CD4-positive, alpha-beta T cell treated with Interferon gamma for 1 hour (primary cell): ENCODE results near the gene ERC1.
A peak's percentile ranks its signal among the peaks of the same experiment; 100 is the strongest.
"Not testable (repeated sequence)": the region's sequence is repeated elsewhere in the genome, so short reads cannot be mapped to it uniquely, and the experiment has no call there.

Experiments used
- DNase-seq: peaks from one replicate; pipeline ENCODE4 v3.0.0-alpha.2; 2020

The ERC1 gene

DNA sequence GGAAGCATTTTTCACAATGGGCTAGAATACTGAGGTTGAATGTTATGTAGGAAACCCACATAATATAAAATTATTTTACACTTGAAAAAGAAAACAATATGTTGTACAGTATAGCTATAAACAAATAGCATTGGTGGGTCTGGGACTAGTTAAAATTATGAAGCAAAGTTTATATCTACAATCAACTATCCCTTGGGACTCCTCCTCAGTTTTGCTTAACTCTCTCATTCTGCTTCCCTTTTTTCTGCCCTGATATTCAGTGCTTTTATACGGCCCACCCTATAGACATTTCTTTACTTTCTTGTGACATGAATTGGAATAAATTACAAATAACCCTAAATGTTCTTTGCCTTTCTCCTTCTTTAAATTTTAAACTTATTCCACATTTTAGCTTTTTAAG is 302.9 kb downstream of the ERC1 start:
- DNase-seq, result no peak

DNA sequence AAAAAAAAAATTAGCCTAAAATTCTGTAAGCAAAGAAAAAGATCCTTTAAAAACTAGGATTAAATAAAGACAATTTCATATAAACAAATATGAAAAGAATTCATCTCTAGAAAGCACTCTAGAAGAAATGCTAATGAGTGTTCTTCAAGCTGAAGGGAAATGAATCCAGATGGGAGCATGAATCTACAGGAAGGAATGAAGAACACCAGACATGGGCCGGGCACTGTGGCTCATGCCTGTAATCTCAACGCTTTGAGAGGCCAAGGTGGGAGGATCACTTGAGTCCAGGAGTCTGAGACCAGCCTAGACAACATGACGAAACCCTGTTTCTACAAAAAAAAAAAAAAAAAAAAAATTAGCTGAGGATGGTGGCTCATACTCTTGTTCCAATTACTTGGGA is 306.2 kb downstream of the ERC1 start:
- no peak for DNase-seq

DNA sequence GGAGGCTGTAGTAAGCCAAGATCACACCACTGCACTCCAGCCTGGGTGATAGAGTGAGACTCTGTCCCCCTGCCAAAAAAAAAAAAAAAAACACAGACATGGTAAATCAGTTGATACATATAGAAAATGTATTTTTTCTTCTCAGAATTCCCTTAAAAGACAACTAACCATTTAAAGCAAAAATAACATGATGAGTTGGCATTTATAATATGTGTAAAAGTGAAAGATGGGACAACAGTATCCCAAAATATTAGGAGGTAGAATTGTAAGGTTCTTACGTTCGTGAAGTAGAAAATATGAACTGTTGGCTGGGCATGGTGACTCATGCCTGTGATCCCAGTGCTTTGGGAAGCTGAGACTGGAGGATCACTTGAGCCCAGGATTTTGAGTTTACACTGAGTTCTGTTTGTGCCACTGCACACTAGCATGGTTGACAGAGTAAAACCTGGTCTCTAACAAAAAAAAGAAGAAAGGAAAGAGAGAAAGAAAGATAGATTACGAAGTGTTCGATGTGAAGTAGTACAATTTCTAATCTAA is 306.7 kb downstream of the ERC1 start:
- DNase-seq, result no peak

DNA sequence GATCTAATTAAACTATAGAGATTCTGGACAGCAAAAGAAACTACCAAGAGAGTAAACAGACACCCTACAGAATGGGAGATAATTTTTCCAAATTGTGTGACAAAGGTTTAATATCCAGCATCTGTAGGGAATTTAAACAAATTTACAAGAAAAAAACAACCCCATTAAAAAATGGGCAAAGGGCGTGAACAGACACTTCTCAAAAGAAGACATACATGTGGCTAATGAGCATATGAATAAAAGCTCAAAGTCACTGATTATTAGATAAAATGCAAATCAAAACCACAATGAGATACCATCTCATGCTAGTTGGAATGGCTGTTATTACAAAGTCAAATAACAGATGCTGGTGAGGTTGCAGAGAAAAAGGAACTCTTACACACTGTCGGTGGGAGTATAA is 309.4 kb downstream of the ERC1 start:
- DNase-seq, result no peak

DNA sequence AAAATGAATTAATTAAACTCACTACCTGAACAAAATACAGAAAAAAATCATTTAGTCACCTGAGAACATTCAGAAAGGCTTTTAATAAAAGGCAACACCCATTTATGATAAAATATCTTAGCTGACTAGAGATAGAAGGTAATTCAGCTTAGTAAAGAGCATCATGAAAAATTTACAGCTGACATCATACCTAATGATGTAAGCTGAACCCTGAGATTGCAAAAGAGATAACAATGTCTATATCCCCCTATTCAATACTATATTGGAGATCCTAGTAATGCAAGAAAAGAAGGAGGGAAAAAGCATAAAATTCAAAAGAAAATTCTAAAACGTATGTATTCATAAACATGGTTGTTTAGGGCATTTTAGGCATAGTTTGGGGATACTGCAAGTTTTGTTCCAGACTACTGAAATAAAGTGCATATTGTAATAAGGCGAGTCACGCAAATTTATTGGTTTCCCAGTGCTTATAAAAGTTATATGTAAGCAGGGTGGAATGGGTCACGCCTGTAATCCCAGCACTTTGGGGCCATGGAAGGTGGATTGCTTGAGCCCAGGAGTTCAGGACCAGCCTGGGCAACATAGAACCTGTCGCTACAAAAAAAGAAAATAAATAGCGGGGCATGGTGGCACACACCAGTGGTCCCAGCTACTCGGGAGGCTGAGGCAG is 311.3 kb downstream of the ERC1 start:
- no peak for DNase-seq

DNA sequence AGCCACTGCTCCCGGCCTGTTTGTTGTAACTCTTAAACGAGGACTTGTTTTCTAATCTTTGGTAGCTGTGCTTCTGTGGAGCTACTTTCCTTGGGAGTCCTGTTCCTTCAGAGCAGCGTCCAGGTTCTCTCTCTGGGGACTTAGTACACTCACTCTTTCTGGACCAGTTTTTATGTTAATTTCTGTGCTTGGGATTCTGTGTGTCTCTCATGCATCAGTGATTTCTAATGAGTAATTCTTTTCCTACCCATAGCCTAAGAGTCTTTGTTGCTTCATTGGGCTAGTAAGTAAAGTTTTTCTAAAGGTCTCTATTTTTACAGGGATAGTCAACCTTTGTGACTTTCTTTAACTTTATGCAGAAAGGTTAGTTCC is 314.0 kb downstream of the ERC1 start:
- DNase-seq, result no peak

DNA sequence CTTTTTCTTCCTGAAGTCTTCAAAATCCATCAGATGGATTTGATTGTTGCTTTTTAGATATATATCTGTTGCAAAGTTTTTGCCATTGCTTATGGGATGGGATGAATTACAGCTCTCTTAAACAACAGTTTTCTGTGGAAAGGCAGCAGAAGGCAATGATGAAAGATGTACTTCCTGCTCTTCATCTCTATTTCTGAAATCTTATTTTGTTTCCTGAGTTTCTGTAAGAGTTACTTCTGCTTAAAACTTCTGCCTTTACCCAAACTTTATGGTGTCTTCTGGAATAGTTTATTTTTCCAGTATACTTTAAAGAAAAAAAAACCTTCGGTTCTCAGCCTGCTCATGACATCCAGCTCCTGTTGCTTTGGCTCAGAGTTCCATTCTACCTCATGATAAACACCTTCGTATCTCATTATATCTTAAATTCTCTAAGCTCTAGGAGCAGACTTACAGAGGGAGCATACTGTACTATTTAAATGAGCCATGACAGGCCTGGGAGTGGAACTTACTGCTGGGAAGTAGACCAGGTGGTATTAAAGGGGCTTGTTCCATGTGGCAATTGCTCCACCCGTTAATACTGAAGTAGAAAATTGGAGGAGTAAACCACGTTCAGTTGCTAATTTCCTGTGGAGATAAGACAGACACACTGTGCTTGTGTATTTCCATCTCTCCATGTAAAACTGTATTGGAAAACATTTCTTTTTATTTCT is 314.9 kb downstream of the ERC1 start:
- no peak for DNase-seq

DNA sequence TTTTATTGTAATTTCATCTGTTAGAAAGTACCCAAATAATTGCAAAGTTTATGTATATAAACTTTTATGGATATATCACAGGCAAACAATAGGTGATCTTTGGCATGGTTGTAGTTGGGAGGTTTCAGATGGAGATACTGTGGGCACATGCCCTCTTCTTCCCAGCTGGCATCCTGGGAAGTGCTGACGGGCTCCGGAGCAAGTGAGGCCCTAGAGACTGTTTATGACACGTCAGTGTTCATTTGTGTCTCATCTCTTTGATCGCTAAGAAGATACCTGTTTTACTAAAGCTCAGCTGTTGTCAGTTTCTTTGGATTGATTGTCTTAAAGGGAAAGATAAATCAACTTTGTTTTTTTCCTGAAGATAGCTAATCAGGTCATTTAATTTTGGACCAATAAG is 315.8 kb downstream of the ERC1 start:
- no peak for DNase-seq

DNA sequence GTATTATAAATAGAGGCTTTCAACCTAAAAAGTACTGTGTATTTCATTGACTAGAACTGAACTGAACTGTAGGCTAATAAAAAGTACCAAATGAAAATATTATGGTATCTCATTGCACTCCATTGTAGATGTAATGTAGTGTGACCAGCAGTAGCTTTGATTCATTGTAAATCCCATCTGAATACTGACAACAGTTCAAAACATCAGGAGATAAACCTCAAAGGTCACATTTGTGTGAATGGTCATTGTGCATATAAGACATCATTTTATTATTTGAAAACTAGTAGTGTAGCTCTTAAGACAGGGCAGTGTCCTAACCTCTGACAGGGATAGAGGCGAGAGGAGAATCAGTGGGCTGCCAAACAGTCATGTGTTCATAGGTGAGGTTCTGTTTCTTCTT is 316.8 kb downstream of the ERC1 start:
- DNase-seq, result no peak

DNA sequence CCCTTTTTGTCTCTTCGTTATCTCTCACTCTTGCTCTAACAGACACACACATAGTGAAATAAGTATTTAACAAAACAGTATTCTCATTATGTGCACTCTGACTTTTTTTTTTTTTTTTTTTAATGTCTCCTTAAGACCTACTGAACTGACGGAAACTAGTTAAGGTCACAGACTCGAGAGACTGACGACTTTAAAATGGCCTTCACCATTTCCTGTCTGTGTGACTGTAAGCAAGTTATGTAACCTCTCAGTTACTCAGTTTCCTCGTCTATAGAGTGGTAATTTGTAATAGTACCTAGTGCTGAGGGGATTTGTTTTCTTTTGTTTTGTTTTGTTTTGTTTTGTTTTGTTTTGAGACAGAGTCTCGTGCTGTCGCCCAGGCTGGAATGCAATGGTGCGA is 318.6 kb downstream of the ERC1 start:
- DNase-seq, result no peak

DNA sequence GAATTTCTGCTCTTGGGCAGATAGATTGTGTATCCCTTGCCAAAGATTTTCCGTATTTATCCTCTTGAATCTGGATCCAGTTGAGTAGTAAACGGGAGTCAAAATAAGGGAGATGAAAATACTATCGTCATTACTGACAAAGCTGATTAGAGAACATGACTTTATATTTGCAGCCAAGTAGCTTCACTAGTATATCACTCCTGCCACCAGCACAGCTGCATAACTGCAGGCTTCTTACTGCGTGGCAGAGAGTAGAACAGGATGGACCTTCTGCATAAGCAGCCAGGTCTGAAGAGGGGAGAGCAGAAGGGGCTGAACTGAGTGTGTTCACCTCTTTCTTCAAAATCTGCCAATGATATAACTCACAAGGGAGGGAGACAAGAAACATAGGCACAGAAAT is 319.6 kb downstream of the ERC1 start:
- DNase-seq, result no peak

DNA sequence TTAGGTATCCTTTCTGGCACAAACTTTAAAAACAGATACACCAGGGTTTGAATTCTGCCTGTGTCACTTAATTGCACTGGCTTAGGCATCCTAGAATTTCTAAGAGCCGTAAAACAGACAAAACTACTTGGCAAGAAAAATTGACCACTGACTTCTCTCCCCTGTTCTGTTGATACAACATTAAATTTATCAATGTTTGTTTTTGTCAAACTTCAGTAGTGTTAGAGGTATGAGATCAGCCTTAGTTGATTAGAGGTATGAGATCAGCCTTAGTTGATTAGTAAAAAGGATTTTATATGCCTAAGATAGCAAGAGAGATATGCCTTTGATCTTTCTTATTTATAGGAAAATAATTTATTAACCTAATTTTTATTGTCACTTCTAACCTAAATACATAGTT is 320.1 kb downstream of the ERC1 start:
- no peak for DNase-seq

DNA sequence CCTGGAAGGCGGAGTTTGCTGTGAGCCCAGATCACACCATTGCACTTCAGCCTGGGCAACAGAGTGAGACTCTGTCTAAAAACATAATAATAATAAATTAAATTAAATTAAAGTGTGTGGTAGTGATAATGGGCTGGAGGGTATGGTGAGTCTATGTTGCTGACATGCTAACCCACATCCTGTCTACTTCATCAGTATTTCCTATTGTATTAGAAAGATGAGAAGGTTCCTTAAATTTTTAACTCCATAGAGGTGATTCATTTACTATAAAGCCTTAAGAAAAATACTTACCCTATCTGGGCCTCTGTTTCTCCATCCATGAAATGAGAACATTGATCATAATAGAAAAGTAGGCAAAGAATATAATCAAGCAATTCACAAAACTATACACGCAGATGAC is 322.9 kb downstream of the ERC1 start:
- DNase-seq, result no peak

DNA sequence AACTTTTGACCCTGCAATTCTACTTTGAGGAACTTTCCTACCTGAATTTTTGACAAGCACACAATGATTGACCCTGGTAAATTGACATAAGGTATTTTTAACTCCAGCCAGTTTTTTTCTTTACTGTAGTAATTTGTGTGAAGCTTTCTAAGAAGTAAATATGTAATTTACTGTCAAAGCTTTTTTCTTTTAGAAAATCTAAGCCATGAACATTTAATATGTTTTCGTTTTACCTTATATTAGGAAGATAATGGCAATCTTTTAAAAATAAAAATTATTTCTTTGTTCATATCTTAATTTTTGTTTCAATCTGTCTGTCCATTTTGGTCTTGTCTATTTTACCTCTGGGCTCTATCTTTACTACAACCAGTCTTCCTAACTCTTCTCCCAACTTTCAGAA is 323.5 kb downstream of the ERC1 start:
- no peak for DNase-seq

DNA sequence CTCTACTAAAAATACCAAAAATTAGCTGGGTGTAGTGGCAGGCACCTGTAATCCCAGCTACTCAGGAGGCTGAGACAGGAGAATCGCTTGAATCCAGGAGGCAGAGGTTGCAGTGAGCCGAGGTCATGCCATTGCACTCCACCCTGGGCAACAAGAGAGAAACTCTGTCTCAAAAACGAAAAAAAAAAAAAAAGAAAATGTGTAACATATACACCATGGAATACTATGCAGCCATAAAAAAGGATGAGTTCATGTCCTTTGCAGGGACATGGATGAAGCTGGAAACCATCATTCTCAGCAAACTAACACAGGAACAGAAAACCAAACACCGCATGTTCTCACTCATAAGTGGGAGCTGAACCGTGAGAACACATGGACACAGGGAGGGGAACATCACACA is 326.0 kb downstream of the ERC1 start:
- not testable (repeated sequence) for DNase-seq

DNA sequence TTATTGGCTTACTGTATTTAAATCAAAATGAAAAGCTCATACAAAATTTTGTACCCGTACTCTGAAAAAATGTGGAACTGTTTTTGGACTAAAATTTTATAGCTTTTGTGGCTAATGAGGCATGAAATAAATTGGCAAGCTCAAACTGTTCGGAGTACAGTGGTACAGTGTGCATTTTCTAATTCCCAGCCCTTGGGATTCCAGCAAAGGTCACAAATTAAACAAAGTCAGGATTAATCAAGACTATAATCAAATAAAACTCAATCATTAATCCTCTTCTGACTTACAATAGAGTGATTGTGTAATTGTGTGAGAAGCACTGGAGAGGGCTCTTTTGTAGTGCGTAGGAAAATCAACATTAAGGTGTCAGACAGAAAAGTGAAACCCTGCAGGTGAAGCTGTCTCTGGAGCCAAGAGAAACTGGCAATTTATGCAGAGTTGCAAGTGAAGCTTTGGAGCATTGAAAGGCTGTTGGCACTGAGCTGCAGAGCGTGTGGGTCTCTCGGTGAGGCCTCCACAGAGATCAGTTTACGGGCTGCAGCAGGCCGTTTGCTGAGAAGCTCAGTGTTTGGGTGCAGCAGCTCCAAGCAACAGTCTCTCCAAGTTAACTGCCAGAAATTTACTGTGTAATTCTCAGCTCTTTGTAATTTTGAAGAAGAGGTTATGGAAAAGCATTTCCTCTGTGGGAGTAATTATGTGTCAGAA is 327.5 kb downstream of the ERC1 start:
- DNase-seq, result no peak

DNA sequence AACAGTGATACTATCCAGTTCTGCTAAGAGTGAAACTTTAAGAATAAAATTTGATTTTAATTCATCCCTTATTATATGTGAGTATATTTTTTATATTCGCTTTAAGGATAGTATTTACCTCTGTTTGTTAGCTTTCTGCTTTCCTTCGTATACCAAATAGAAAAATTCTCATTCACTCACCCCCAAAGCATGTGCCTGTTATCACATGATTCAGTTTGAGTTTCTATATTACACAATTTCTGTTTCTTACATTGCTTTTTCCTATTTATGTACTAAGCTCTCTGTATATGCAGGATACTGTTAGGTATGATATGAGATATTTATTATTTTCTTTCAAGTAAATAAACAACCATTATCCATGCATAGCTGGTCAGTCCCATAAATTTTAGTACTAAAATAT is 328.2 kb downstream of the ERC1 start:
- DNase-seq, result no peak

DNA sequence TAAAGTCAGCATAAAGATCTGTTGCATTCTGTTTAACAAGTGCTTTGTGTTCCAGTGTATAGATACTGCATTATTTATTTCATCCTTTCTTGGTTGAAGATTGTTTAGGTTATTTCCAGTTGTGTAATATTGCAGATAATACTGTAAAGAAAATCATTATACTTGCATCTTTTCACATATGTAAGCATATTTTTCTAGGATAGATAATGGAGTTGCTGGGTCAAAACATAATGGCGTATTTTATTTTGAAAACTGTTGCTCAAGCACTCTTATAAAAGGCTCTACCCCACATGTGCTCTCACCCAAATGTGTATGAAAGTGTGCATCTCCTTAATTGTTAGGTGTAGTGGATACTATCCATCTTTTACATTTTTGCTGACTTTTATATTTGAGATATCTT is 329.0 kb downstream of the ERC1 start:
- no peak for DNase-seq

DNA sequence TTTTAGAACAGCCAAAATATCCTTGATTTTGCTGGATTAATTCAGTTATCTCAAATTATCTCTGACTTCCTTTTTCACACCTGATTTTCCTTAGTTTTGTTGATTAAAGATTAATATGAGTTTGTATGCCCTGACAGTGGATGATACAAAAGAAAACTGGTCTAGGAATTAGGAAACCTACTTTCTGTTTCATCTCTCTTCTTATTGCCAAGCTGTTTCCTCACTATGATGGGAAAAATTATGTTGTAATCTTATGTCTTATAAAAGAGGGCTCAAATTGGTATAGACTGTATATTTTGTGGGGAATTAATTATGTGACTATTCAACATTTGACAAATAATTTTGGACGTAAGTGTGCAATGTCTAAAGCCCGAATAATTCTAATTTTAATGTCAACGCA is 331.8 kb downstream of the ERC1 start:
- no peak for DNase-seq

DNA sequence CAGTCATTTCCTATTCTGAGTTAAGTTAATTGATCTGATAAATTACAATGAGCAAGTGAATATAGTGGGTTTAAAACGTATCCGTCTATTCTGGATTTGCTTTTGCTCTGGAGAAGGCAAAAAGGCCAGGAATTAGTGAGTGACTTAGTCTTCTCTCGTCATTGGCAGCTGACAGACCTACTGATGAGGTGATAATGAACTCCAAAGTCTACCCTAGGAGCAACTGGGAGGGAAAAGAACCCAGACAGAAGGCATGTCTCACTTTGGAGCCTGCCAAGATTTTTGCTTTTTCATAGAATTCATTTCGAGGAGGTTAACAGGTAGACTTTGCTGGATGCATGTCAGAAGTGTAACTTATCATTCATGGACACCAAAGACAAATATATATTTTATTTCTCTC is 333.1 kb downstream of the ERC1 start:
- DNase-seq, result no peak

DNA sequence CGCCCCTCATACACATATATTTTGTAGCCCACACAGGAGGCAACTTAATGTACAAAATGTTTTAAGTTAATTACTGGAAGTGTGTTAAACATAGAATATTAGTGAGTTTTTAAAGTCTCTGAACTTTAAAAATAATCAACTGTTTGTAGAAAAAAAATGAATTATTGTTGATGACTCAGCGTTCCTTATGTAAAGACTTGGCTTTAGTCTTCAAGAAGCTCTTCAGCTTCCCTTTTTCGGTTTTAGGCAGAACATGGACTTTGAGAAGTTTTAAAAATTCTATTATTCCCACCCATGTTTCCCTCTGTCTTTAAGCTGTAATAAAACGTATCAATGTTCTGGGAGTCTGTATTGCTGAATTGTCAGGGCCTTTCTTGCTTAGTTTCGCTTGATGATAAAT is 333.9 kb downstream of the ERC1 start:
- no peak for DNase-seq

DNA sequence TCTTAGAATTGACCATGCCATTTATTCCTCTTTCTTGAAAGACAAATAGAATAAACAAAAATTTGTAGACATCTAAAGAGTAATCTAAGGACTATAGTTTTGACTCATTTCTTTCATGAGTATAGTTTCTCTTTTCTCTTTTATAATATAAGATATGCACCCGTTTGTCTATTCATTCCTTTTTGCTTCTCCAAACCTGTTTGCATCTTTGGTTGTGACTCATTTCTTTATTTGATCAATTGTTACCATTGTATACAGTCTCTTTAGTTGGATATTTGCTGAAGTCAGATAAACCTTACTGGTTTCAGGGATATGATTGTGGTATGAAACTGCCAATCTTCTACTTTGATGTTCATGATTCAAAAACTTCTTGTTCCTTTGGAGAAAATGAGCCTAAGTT is 334.6 kb downstream of the ERC1 start:
- DNase-seq, result no peak

DNA sequence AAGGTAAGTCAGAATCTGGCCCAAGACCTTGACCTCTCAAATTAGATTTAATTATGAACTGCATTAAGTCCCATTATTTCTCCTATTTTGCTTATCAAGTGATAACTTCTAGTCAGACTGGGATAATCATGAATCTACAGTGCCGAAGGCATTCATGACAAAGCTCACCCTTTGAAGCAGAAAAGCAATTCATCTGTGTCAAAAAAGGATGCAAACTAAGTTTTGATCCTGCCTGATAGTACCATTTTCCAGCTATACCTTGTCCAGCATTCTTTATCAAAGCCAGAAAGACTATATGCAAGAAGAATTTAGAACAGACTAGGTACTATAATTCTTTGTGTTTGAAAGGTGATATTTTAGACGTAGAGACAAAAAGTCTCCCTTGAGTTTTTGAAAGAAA is 335.2 kb downstream of the ERC1 start:
- DNase-seq, result no peak

DNA sequence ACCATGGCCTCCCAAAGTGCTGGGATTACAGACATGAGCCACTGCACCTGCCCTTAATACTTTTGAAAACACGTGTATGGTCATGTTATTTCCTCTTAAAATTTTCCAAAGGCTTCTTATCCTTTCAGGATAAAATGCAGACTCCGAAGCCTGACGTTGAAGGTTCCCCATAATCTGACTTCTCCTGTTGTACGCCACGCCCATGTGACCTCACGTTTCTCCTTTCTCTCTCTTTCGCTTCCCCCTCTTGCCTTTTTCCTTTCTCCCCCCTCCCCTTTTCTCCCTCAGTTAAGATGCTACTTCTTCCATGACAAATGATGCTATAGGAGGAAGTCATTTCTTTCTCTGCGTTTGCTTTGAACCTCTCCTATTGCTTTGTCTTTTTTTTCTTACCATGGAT is 337.4 kb downstream of the ERC1 start:
- peak; percentile 43 for DNase-seq
